SK-N-SH (cell line): ENCODE data around the gene P3H4. TPM values are rescaled to one million over a fixed set of nuclear protein-coding genes. Genes with fewer than 3 reads are reported as not detected.

Experiments used
- CTCF ChIA-PET: fragments of 300-600, 350-600 bp; formaldehyde crosslinking; extraction: SDS; loops from one replicate; lab custom pipeline; 2021; lab: Yijun Ruan, JAX
- POLR2A ChIA-PET: fragments of 350-600 bp; sonication (Branson Sonifier 250); formaldehyde crosslinking; extraction: SDS; loops from one replicate; lab custom pipeline; 2020; ENCODE audit warnings: antibody characterized with exemption, inconsistent platforms; lab: Yijun Ruan, JAX
- DNase-seq: peaks from one replicate; pipeline ENCODE4 v3.0.0; 2012
- H2AFZ ChIP-seq: fragments of 200-600 bp; sonication (generic); 2 replicates; pipeline ENCODE4 v1.8.1; 2016; ENCODE audit warnings: antibody characterized with exemption, mild to moderate bottlenecking, low read depth
- H3F3A ChIP-seq: fragments of 200-600 bp; sonication (generic); replicated peaks from 2 replicates; pipeline ENCODE3; 2016; ENCODE audit warnings: antibody characterized with exemption, mild to moderate bottlenecking; ENCODE audit not compliant: insufficient read depth
- H3K27ac ChIP-seq, 2 experiments: fragments of 200-500 bp in 1 of 2; fragments of 200-600 bp in 1 of 2; sonication (Bioruptor generic) in 1 of 2; sonication (generic), shearing (Covaris generic) in 1 of 2; 2 replicates each; pipeline versions ENCODE4 v1.5.1 to v1.6.1; 2014 to 2016; ENCODE audit warnings: low read depth in 2 of 2, inconsistent platforms in 1 of 2, low read length in 1 of 2, mild to moderate bottlenecking in 1 of 2, mixed read lengths in 1 of 2
- H3K27me3 ChIP-seq: fragments of 200-600 bp; sonication (generic), shearing (Covaris generic); 2 replicates; pipeline ENCODE4 v1.6.1; 2016; ENCODE audit warnings: mixed run types; ENCODE audit not compliant: insufficient read depth
- H3K36me3 ChIP-seq, 2 experiments: fragments of 200-500 bp in 1 of 2; fragments of 200-600 bp in 1 of 2; sonication (Bioruptor generic) in 1 of 2; sonication (generic) in 1 of 2; replicated peaks in 1 of 2; 2 replicates each; pipeline versions ENCODE3 to v1.5.1; 2014 to 2016; ENCODE audit warnings: low read length in 1 of 2, mild to moderate bottlenecking in 1 of 2; ENCODE audit not compliant: insufficient read depth in 2 of 2, control insufficient read depth in 1 of 2
- H3K4me1 ChIP-seq, 2 experiments: fragments of 200-500 bp in 1 of 2; fragments of 200-600 bp in 1 of 2; sonication (Bioruptor generic) in 1 of 2; sonication (generic), shearing (Covaris generic) in 1 of 2; 2 replicates each; pipeline versions ENCODE4 v1.5.1 to v1.6.1; 2014 to 2016; ENCODE audit warnings: low read depth in 1 of 2, low read length in 1 of 2, mixed run types in 1 of 2; ENCODE audit not compliant: insufficient read depth in 2 of 2, control insufficient read depth in 1 of 2
- H3K4me2 ChIP-seq: fragments of 200-600 bp; sonication (generic), shearing (Covaris generic); 2 replicates; pipeline ENCODE4 v1.6.1; 2017; ENCODE audit warnings: mixed run types
- H3K4me3 ChIP-seq, 2 experiments: fragments of 200-500 bp in 1 of 2; fragments of 200-600 bp in 1 of 2; sonication (Bioruptor generic) in 1 of 2; sonication (generic), shearing (Covaris generic) in 1 of 2; 2 replicates each; pipeline versions ENCODE4 v1.5.1 to v1.8.1; 2014 to 2016; ENCODE audit warnings: low read depth in 2 of 2, inconsistent platforms in 1 of 2, low read length in 1 of 2, mild to moderate bottlenecking in 1 of 2, mixed read lengths in 1 of 2, moderate library complexity in 1 of 2
- H3K79me2 ChIP-seq: fragments of 200-600 bp; sonication (generic); 2 replicates; pipeline ENCODE4 v1.8.1; 2017; ENCODE audit warnings: mild to moderate bottlenecking; ENCODE audit not compliant: insufficient read depth
- H3K9ac ChIP-seq: fragments of 200-600 bp; sonication (generic); 2 replicates; pipeline ENCODE4 v1.6.1; 2017; ENCODE audit warnings: mixed run types
- H3K9me2 ChIP-seq: fragments of 200-600 bp; sonication (generic); 2 replicates; pipeline ENCODE4 v1.6.1; 2017; ENCODE audit warnings: mixed run types
- H3K9me3 ChIP-seq: fragments of 200-600 bp; sonication (generic); 2 replicates; pipeline ENCODE4 v1.6.1; 2017; ENCODE audit warnings: mixed run types, mild to moderate bottlenecking, moderate library complexity
- H4K20me1 ChIP-seq: fragments of 200-600 bp; sonication (generic); 2 replicates; pipeline ENCODE4 v1.6.1; 2017; ENCODE audit warnings: mild to moderate bottlenecking, mixed run types; ENCODE audit not compliant: insufficient read depth
- FOSL2 ChIP-seq: IDR thresholded peaks from 2 replicates; pipeline ENCODE4 v1.4.0; 2012; ENCODE audit warnings: low read depth, mild to moderate bottlenecking, moderate library complexity, borderline replicate concordance
- GATA2 ChIP-seq: sonication (generic); formaldehyde crosslinking; IDR thresholded peaks from 2 replicates; pipeline ENCODE4 v1.5.0; 2020; ENCODE audit warnings: mild to moderate bottlenecking, missing genetic modification reagents
- IRF3 ChIP-seq: fragments of 150-350 bp; IDR thresholded peaks from 2 replicates; pipeline ENCODE4 v1.6.1; 2016; ENCODE audit warnings: mild to moderate bottlenecking, low read depth, low read length
- MXI1 ChIP-seq: IDR thresholded peaks from 2 replicates; pipeline ENCODE4 v1.6.1; 2012; ENCODE audit warnings: mild to moderate bottlenecking, low read depth, low read length, improper control_type of control experiment
- NFIC ChIP-seq: IDR thresholded peaks from 2 replicates; pipeline ENCODE4 v1.4.0; 2012; ENCODE audit warnings: borderline replicate concordance
- RXRA ChIP-seq: IDR thresholded peaks from 2 replicates; pipeline ENCODE4 v1.4.0; 2012; ENCODE audit warnings: low read depth, mild to moderate bottlenecking, borderline replicate concordance
- SIN3A ChIP-seq: IDR thresholded peaks from 2 replicates; pipeline ENCODE4 v1.6.1; 2012; ENCODE audit warnings: low read depth, mild to moderate bottlenecking, low read length, moderate library complexity, borderline replicate concordance
- TAF1 ChIP-seq: IDR thresholded peaks from 2 replicates; pipeline ENCODE4 v1.6.1; 2012; ENCODE audit warnings: low read depth, mild to moderate bottlenecking, low read length, moderate library complexity, borderline replicate concordance
- TEAD4 ChIP-seq: IDR thresholded peaks from 2 replicates; pipeline ENCODE4 v1.4.0; 2012; ENCODE audit warnings: mild to moderate bottlenecking, borderline replicate concordance; ENCODE audit not compliant: insufficient read depth
- WGBS: methylation state at CpG from one replicate; pipeline ENCODE4 v1.1.6; 2017; ENCODE audit warnings: low lambda C conversion rate; 5-methylcytosine and 5-hydroxymethylcytosine counted together
- polyA plus RNA-seq, 3 experiments: library from polyadenylated mRNA; depleted of rRNA; stranded (reverse); fragments of >200 nt; gene quantifications; 2 replicates each; pipeline ENCODE4 v1.2.3, GENCODE V29; 2012
- TF ChIP-seq, protein P1 (sequence below): IDR thresholded peaks from 2 replicates; pipeline ENCODE4 v1.4.0; 2012; ENCODE audit warnings: low read depth, borderline replicate concordance

The P3H4 gene
- polyA plus RNA-seq, 1 of the 3 experiments (the other 2 are of a cell fraction), result 88.3 TPM

- Histone ChIP-seq H3K9me2 (no peaks in the 10 kb centered on the region), H3K79me2 (no peaks in the 10 kb centered on the region), H3F3A (no peaks in the 10 kb centered on the region), H2AFZ (no peak overlapping the region), H3K4me2 (no peak overlapping the region), H3K9me3 (no peaks in the 10 kb centered on the region), H3K36me3 (peaks cover under 1 to 6% of the 10 kb centered on the region in 2 experiments), H3K27ac (no peak overlapping the region), H3K4me1 (peaks cover 0 to 6% of the 10 kb centered on the region in 2 experiments; a peak in 1 of 4 replicates), H4K20me1 (no peaks in the 10 kb centered on the region), H3K27me3 (no peaks in the 10 kb centered on the region), H3K4me3 (no peak overlapping the region), H3K9ac (no peak overlapping the region)
- no peak for DNase-seq
- 85% methylated on average over 19 of the region's 24 CpGs for WGBS
- TF ChIP-seq RXRA (no peak), MXI1 (no peak), GATA2 (CRISPR knock-in tag) (no peak), IRF3 (no peak), SIN3A (no peak), FOSL2 (no peak), NFIC (no peak), TAF1 (no peak), TEAD4 (no peak)
- TF ChIP-seq, protein P1, sequence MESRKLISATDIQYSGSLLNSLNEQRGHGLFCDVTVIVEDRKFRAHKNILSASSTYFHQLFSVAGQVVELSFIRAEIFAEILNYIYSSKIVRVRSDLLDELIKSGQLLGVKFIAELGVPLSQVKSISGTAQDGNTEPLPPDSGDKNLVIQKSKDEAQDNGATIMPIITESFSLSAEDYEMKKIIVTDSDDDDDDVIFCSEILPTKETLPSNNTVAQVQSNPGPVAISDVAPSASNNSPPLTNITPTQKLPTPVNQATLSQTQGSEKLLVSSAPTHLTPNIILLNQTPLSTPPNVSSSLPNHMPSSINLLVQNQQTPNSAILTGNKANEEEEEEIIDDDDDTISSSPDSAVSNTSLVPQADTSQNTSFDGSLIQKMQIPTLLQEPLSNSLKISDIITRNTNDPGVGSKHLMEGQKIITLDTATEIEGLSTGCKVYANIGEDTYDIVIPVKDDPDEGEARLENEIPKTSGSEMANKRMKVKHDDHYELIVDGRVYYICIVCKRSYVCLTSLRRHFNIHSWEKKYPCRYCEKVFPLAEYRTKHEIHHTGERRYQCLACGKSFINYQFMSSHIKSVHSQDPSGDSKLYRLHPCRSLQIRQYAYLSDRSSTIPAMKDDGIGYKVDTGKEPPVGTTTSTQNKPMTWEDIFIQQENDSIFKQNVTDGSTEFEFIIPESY, result no peak
- ChIA-PET CTCF (interaction anchor here (1.2 to 20.2 kb wide), 11 partner anchors 8 to 156 kb away, joined by 3 to 405 read pairs (median 14); partner anchors contain the start of genes HAP1, JUP and P3H4), POLR2A (no interaction called here)
Observed at GRCh38 chr17:41803049-41804020, 8.4 kb downstream of the P3H4 start.
